ENCODE results near the gene ALS2CL. TPM values are rescaled to one million over a fixed set of nuclear protein-coding genes. Genes with fewer than 3 reads are reported as not detected.
A peak's percentile ranks its signal among the peaks of the same experiment; 100 is the strongest.

ALS2CL gene
- total RNA-seq, 4 donors from 2014 or later = 86.5 to 175 (median 105) TPM

- peak; percentile 70 to 95 for DNase-seq (ENCODE audit: low spot score in 2 of 2)
- intact Hi-C loops (cut with DNase I; ENCODE audit: low total_unique reads) = loop anchor here (10.0 kb wide), 1 partner anchor 145 kb away; no protein-coding TSS in a partner anchor
- TF ChIP-seq CTCF (IDR thresholded peaks at IDR 0.05) (peak in 1 of 3 donors; percentile 89), POLR2A (IDR thresholded peaks at IDR 0.05) (no peak)
- no peak overlapping the region for H3K4me3 ChIP-seq (ENCODE audit: low read depth, poor library complexity, severe bottlenecking)
- 11 to 14% methylated on average over 28 to 36 of the region's 36 CpGs for WGBS, 2 donors
Measured at GRCh38 chr3:46629551-46630517, 63.6 kb downstream of the ALS2CL start.

DNA sequence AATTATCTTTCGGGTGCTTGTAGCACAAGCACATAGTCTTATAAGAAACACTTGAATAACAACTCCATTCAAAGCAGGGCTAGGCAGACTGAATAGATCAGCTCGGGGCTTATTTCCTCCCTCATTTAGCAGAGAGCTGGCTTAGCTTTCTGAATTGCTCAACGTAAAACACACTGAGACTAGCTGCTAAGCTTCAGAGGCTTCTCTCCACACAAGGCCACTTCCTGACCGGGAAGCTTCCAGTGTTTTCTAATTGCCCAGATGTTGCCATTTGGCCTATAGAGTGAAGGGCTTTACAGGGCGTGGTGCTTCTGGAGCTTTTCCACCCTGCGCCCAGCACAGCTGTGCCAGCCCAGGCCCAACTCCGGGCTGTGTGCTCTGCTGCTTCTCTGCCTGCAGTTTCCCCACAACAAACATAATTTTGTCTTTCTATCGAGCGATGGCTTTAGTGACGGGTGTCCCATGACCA lies 64.5 kb downstream of the ALS2CL start:
- TF ChIP-seq CTCF (IDR thresholded peaks at IDR 0.05) = no peak
- TF ChIP-seq POLR2A (IDR thresholded peaks at IDR 0.05) = no peak
- intact Hi-C loops (cut with DNase I; ENCODE audit: low total_unique reads) = no loop called here
- no peak overlapping the region for H3K4me3 ChIP-seq (ENCODE audit: low read depth, poor library complexity, severe bottlenecking)
- no peak for DNase-seq (ENCODE audit: low spot score in 2 of 2)
- WGBS, 2 donors = 35% methylated on average over 10 of the region's 10 CpGs

DNA sequence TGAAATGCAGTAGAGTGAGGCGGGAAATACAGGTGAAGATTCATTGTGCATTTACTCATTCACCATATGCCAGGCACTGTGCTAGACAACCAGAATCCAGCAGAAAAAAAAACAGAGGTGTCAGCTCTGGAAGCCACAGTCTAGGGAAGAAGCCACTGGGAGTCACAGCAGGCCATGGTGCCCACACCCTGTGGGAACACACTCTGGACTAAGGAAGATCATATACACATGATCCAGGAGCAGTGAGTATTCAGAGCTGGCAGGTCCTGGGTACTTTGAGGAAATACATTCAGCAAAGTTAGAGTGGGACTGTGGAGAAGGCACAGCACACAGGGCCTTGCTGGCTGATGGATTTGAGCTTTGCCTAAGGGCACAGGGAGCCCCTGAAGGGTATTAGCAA lies 66.4 kb downstream of the ALS2CL start:
- no peak overlapping the region for H3K4me3 ChIP-seq (ENCODE audit: low read depth, poor library complexity, severe bottlenecking)

GRCh38 chr3:46626039-46626438 lies 67.4 kb downstream of the ALS2CL start:
- TF ChIP-seq POLR2A (IDR thresholded peaks at IDR 0.05) (no peak), CTCF (IDR thresholded peaks at IDR 0.05) (no peak)
- DNase-seq (ENCODE audit: low spot score in 2 of 2) = no peak
- no peak overlapping the region for H3K4me3 ChIP-seq (ENCODE audit: low read depth, poor library complexity, severe bottlenecking)
- intact Hi-C loops (cut with DNase I; ENCODE audit: low total_unique reads) = no loop called here
- WGBS, 2 donors = 88 to 91% methylated on average over 4 of the region's 4 CpGs

More for the DNA sequence above, 66.4 kb downstream of the ALS2CL start:
- intact Hi-C loops (cut with DNase I; ENCODE audit: low total_unique reads) = no loop called here
- no peak for DNase-seq (ENCODE audit: low spot score in 2 of 2)
- TF ChIP-seq POLR2A (IDR thresholded peaks at IDR 0.05) = no peak
- TF ChIP-seq CTCF (IDR thresholded peaks at IDR 0.05) = no peak
- 100% methylated on average over 1 of the region's 1 CpG for WGBS, 2 donors

- DNase-seq (ENCODE audit: low spot score in 2 of 2) = no peak
- no peak for TF ChIP-seq POLR2A (IDR thresholded peaks at IDR 0.05)
- TF ChIP-seq CTCF (IDR thresholded peaks at IDR 0.05) = no peak
- no peak overlapping the region for H3K4me3 ChIP-seq (ENCODE audit: low read depth, poor library complexity, severe bottlenecking)
- 86 to 88% methylated on average over 3 of the region's 3 CpGs for WGBS, 2 donors
- intact Hi-C loops (cut with DNase I; ENCODE audit: low total_unique reads) = no loop called here
Measured at GRCh38 chr3:46624975-46625490, 68.4 kb downstream of the ALS2CL start.
